Stimulated activated naive CD8-positive, alpha-beta T cell treated with anti-CD3 and anti-CD28 coated beads, Interleukin-15, Interleukin-2, amounts not matched to agents 100 ng/mL and 50 ng/mL, for 24 hours (primary cell): ENCODE measurements around the gene COL4A1.

Source experiments
- H3K27ac Mint-ChIP-seq: one replicate; pipeline ENCODE4 v1.8.0; 2021; ENCODE audit warnings: mild to moderate bottlenecking, mixed read lengths
- H3K27me3 Mint-ChIP-seq: one replicate; pipeline ENCODE4 v1.8.0; 2021; ENCODE audit warnings: mixed read lengths
- H3K36me3 Mint-ChIP-seq: one replicate; pipeline ENCODE4 v1.8.0; 2021; ENCODE audit warnings: low read depth, mixed read lengths
- H3K4me1 Mint-ChIP-seq: one replicate; pipeline ENCODE4 v1.8.0; 2021; ENCODE audit warnings: low read depth, mixed read lengths
- H3K4me3 Mint-ChIP-seq: one replicate; pipeline ENCODE4 v1.8.0; 2021; ENCODE audit warnings: mild to moderate bottlenecking, mixed read lengths
- H3K9me3 Mint-ChIP-seq: one replicate; pipeline ENCODE4 v1.8.0; 2021; ENCODE audit warnings: mixed read lengths

The COL4A1 gene

GRCh38 chr13:110164706-110165105 is 142.3 kb downstream of the COL4A1 start:
- H3K36me3 Mint-ChIP-seq: no peaks in the 10 kb centered on the region
- H3K4me3 Mint-ChIP-seq: no peak overlapping the region
- H3K4me1 Mint-ChIP-seq: no peaks in the 10 kb centered on the region
- no peak overlapping the region for H3K27ac Mint-ChIP-seq
- H3K9me3 Mint-ChIP-seq: no peaks in the 10 kb centered on the region
- H3K27me3 Mint-ChIP-seq: no peaks in the 10 kb centered on the region

- H3K4me1 Mint-ChIP-seq: no peaks in the 10 kb centered on the region
- no peak overlapping the region for H3K4me3 Mint-ChIP-seq
- no peak overlapping the region for H3K27ac Mint-ChIP-seq
- no peaks in the 10 kb centered on the region for H3K9me3 Mint-ChIP-seq
- H3K36me3 Mint-ChIP-seq: no peaks in the 10 kb centered on the region
- H3K27me3 Mint-ChIP-seq: no peaks in the 10 kb centered on the region
Measured at GRCh38 chr13:110162866-110163658, 143.9 kb downstream of the COL4A1 start.

GRCh38 chr13:110162053-110162452 is 144.9 kb downstream of the COL4A1 start:
- Mint-ChIP-seq H3K9me3 (no peaks in the 10 kb centered on the region), H3K4me1 (no peaks in the 10 kb centered on the region), H3K4me3 (no peak overlapping the region), H3K27ac (no peak overlapping the region), H3K36me3 (no peaks in the 10 kb centered on the region), H3K27me3 (no peaks in the 10 kb centered on the region)

GRCh38 chr13:110161112-110161882 is 145.7 kb downstream of the COL4A1 start:
- Mint-ChIP-seq H3K27ac (no peak overlapping the region), H3K4me1 (no peaks in the 10 kb centered on the region), H3K9me3 (no peaks in the 10 kb centered on the region), H3K36me3 (no peaks in the 10 kb centered on the region), H3K27me3 (no peaks in the 10 kb centered on the region), H3K4me3 (no peak overlapping the region)

GRCh38 chr13:110158226-110158625 is 148.7 kb downstream of the COL4A1 start:
- no peak overlapping the region for H3K27ac Mint-ChIP-seq
- H3K36me3 Mint-ChIP-seq: no peaks in the 10 kb centered on the region
- no peaks in the 10 kb centered on the region for H3K4me1 Mint-ChIP-seq
- H3K27me3 Mint-ChIP-seq: no peaks in the 10 kb centered on the region
- H3K4me3 Mint-ChIP-seq: no peak overlapping the region
- H3K9me3 Mint-ChIP-seq: no peaks in the 10 kb centered on the region

- Mint-ChIP-seq H3K27me3 (no peaks in the 10 kb centered on the region), H3K36me3 (no peaks in the 10 kb centered on the region), H3K9me3 (no peaks in the 10 kb centered on the region), H3K4me1 (no peaks in the 10 kb centered on the region), H3K27ac (no peak overlapping the region), H3K4me3 (no peak overlapping the region)
Measured at GRCh38 chr13:110157718-110158117, 149.2 kb downstream of the COL4A1 start.

- Mint-ChIP-seq H3K4me1 (no peaks in the 10 kb centered on the region), H3K36me3 (no peaks in the 10 kb centered on the region), H3K4me3 (no peak overlapping the region), H3K9me3 (no peaks in the 10 kb centered on the region), H3K27ac (no peak overlapping the region), H3K27me3 (no peaks in the 10 kb centered on the region)
Measured at GRCh38 chr13:110156301-110157049, 150.5 kb downstream of the COL4A1 start.

- Mint-ChIP-seq H3K4me3 (no peak overlapping the region), H3K36me3 (no peaks in the 10 kb centered on the region), H3K9me3 (no peaks in the 10 kb centered on the region)
Measured at GRCh38 chr13:110155072-110155471, 151.9 kb downstream of the COL4A1 start.

GRCh38 chr13:110154410-110154933 is 152.5 kb downstream of the COL4A1 start:
- no peaks in the 10 kb centered on the region for H3K9me3 Mint-ChIP-seq
- no peak overlapping the region for H3K27ac Mint-ChIP-seq
- H3K4me3 Mint-ChIP-seq: no peak overlapping the region

More at GRCh38 chr13:110155072-110155471, 151.9 kb downstream of the COL4A1 start:
- H3K27ac Mint-ChIP-seq: no peak overlapping the region
- H3K4me1 Mint-ChIP-seq: no peaks in the 10 kb centered on the region
- H3K27me3 Mint-ChIP-seq: no peaks in the 10 kb centered on the region

GRCh38 chr13:110152351-110152750 is 154.6 kb downstream of the COL4A1 start:
- no peaks in the 10 kb centered on the region for H3K27me3 Mint-ChIP-seq
- H3K4me1 Mint-ChIP-seq: no peaks in the 10 kb centered on the region
- no peak overlapping the region for H3K27ac Mint-ChIP-seq
- H3K4me3 Mint-ChIP-seq: no peak overlapping the region
- H3K9me3 Mint-ChIP-seq: no peaks in the 10 kb centered on the region
- H3K36me3 Mint-ChIP-seq: no peaks in the 10 kb centered on the region

More at GRCh38 chr13:110154410-110154933, 152.5 kb downstream of the COL4A1 start:
- no peaks in the 10 kb centered on the region for H3K27me3 Mint-ChIP-seq
- no peaks in the 10 kb centered on the region for H3K36me3 Mint-ChIP-seq
- no peaks in the 10 kb centered on the region for H3K4me1 Mint-ChIP-seq

GRCh38 chr13:110151462-110151861 is 155.5 kb downstream of the COL4A1 start:
- Mint-ChIP-seq H3K4me3 (no peak overlapping the region), H3K27ac (no peak overlapping the region), H3K36me3 (no peaks in the 10 kb centered on the region), H3K9me3 (no peaks in the 10 kb centered on the region), H3K27me3 (no peaks in the 10 kb centered on the region), H3K4me1 (no peaks in the 10 kb centered on the region)

GRCh38 chr13:110150384-110151101 is 156.4 kb downstream of the COL4A1 start:
- no peaks in the 10 kb centered on the region for H3K4me1 Mint-ChIP-seq
- H3K36me3 Mint-ChIP-seq: no peaks in the 10 kb centered on the region
- no peaks in the 10 kb centered on the region for H3K9me3 Mint-ChIP-seq
- no peak overlapping the region for H3K4me3 Mint-ChIP-seq
- H3K27ac Mint-ChIP-seq: no peak overlapping the region
- H3K27me3 Mint-ChIP-seq: peaks cover 2% of the 10 kb centered on the region

GRCh38 chr13:110149036-110149435 is 157.9 kb downstream of the COL4A1 start:
- H3K4me3 Mint-ChIP-seq: no peak overlapping the region
- no peaks in the 10 kb centered on the region for H3K9me3 Mint-ChIP-seq
- no peaks in the 10 kb centered on the region for H3K4me1 Mint-ChIP-seq
- no peaks in the 10 kb centered on the region for H3K36me3 Mint-ChIP-seq
- no peak overlapping the region for H3K27ac Mint-ChIP-seq
- peaks cover 7% of the 10 kb centered on the region for H3K27me3 Mint-ChIP-seq

- no peak overlapping the region for H3K27ac Mint-ChIP-seq
- no peaks in the 10 kb centered on the region for H3K36me3 Mint-ChIP-seq
- H3K9me3 Mint-ChIP-seq: peaks cover 10% of the 10 kb centered on the region
- H3K27me3 Mint-ChIP-seq: peaks cover 49% of the 10 kb centered on the region
- no peak overlapping the region for H3K4me3 Mint-ChIP-seq
- peaks cover 12% of the 10 kb centered on the region for H3K4me1 Mint-ChIP-seq
Measured at GRCh38 chr13:110140099-110140498, 166.9 kb downstream of the COL4A1 start.
